ENCODE data around the gene ARHGEF39.
"Not testable (repeated sequence)": the region's sequence is repeated elsewhere in the genome, so short reads cannot be mapped to it uniquely, and the experiment has no call there.

ARHGEF39 gene

GRCh38 chr9:35649431-35650340 is 15.3 kb downstream of the ARHGEF39 start:
- DNase-seq: peak in 2 of 5 experiments; percentile 40 to 79

DNA sequence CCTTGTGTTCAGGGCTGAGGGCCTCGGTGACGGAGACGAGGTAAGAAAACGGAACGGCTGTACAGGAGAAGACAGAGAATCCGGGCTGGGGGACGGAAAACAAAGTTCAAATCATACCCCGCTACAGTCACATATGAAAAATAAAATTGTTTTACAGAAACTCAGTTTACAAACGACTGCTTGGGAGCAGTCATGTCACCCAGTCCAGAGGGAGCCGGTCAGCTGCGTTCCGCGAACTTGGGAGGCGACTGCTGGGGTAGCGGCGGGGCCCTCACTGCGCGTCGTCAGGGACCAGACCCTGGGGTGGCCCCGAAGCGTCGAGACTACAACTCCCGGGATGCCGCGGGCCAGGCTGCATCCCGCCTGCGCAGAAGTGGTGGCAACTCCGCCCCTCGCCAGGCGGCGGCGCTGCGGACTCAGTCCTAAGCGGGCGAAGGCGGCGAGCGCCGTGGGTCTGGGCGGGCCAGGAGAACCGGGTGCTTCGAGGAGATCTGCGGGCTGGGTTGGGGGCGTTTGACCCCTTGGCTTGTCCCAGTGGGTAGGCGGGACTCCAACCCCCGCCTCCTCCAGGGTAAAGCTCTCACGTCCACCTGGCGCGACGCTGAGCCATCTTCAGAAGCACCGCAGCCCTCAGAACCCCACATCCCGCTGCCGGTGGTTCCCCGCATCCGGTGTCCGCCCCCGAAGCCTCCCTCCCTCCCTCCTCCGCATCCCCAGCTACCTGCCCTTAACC is 18.3 kb downstream of the ARHGEF39 start:
- peak; percentile 85 to 96 (median 88) for DNase-seq

DNA sequence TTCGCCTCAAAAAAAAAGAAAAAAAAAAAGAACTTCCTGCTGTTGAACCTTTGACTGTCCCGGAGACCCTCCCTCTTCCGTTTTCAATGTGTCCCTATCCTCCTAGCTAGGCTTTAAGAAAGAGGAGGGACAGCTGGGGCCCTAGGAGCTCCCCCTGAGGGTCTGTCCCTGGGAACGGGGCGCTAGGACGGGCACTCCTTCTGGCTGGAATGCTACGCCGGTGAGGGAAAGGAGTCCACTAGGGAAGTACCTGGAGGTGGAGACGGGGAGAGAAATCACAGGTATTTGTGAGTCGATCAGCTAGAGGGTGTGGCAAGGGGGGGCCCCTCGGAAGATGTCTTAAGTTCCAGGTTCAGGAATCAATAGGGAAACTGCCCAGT is 18.9 kb downstream of the ARHGEF39 start:
- peak in 1 of 5 experiments; percentile 49 for DNase-seq

DNA sequence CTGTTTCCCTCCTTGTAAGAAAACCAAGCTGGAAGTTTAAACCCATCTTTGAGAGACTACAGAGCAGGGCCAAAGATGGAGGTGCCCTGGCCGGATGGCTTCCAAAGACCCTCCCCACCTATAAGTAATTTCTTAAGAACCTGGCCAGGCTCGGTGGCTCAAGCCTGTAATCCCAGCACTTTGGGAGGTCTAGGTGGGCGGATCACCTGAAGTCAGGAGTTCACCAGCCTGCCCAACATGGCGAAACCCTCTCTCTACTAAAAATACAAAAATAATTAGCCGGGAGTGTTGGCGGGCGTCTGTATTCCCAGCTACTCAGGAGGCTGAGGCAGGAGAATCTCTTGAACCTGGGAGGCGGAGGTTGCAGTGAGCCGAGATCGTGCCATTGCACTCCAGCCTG is 19.3 kb downstream of the ARHGEF39 start:
- DNase-seq: not testable (repeated sequence)

DNA sequence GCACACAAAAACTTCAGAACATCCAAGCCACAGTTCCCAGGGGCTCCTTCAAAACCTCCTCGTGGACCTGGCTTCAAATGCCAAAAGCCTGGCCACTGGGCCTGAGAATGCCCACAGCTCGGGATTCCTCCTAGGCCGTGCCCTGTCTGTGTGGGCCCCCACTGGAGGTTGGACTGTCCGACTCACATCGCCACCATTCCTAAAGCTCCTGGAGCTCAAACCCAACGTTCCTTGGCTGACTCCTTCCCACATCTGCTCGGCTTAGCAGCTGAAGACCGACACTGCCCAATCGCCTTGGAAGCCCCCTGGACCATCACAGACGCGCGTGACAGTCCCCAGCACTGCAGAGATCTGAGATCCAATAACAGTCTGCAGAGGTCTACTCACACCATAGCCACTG is 21.9 kb downstream of the ARHGEF39 start:
- no peak for DNase-seq

DNA sequence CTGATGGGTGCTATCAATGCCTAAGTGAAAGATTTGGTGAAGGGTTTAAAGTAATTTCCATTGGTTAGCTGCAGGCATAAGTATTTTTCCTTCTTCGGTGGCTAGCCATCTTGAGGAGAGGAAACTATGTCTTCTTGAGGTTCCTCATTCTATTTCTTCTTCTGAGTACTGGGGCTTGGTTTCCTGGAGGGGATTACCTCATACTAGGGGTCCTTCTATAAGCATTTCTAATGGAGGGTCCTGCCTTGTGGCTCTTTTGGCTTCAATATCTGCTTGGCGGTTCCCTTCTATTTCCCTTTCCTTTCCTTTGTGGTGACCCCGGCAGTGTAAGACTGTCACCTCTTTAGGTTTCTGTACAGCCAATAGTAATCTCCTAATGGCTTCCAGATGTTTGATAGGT is 23.5 kb downstream of the ARHGEF39 start:
- DNase-seq: not testable (repeated sequence)

- not testable (repeated sequence) for DNase-seq
Measured at GRCh38 chr9:35640431-35640830, 24.6 kb downstream of the ARHGEF39 start.

GRCh38 chr9:35639631-35640030 is 25.4 kb downstream of the ARHGEF39 start:
- no peak for DNase-seq

- not testable (repeated sequence) for DNase-seq
Measured at GRCh38 chr9:35639225-35639624, 25.8 kb downstream of the ARHGEF39 start.

GRCh38 chr9:35638751-35639150 is 26.2 kb downstream of the ARHGEF39 start:
- DNase-seq: peak in 1 of 5 experiments; percentile 54

- DNase-seq: not testable (repeated sequence)
Measured at GRCh38 chr9:35637427-35637955, 27.5 kb downstream of the ARHGEF39 start.

- not testable (repeated sequence) for DNase-seq
Measured at GRCh38 chr9:35636877-35637246, 28.1 kb downstream of the ARHGEF39 start.

- DNase-seq: no peak
Measured at GRCh38 chr9:35636135-35636876, 28.7 kb downstream of the ARHGEF39 start.

- no peak for DNase-seq
Measured at GRCh38 chr9:35635730-35636129, 29.3 kb downstream of the ARHGEF39 start.

GRCh38 chr9:35629597-35629996 is 35.4 kb downstream of the ARHGEF39 start:
- no peak for DNase-seq

DNA sequence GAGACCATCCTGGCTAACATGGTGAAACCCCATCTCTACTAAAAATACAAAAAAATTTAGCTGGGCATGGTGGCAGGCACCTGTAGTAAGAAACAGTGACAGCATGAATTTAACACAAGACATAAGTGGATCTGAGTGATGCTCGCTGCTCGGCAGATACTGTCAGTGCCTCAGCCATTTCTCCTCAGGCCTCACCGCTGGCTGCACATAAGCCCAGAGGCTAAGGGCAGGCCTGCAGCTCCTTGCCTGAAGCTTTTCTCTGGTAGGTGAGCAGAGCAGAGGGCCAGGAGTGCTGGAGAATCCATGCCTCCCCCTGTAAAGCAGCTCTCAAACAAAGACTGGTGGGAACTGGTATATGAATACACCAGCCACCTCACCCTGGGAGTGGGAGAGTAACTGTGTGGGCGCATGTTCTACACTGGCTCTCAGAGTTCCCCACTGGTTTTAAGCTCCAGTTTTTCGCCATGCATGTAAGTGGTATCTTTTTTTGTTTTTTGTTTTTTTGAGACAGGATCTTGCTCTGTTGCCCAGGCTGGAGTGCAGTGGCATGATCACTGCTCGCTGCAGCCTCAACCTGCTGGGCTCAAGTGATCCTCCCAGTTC is 36.5 kb downstream of the ARHGEF39 start:
- no peak for DNase-seq

- DNase-seq: no peak
Measured at GRCh38 chr9:35627575-35627974, 37.4 kb downstream of the ARHGEF39 start.

- no peak for DNase-seq
Measured at GRCh38 chr9:35619800-35620158, 45.2 kb downstream of the ARHGEF39 start.

DNA sequence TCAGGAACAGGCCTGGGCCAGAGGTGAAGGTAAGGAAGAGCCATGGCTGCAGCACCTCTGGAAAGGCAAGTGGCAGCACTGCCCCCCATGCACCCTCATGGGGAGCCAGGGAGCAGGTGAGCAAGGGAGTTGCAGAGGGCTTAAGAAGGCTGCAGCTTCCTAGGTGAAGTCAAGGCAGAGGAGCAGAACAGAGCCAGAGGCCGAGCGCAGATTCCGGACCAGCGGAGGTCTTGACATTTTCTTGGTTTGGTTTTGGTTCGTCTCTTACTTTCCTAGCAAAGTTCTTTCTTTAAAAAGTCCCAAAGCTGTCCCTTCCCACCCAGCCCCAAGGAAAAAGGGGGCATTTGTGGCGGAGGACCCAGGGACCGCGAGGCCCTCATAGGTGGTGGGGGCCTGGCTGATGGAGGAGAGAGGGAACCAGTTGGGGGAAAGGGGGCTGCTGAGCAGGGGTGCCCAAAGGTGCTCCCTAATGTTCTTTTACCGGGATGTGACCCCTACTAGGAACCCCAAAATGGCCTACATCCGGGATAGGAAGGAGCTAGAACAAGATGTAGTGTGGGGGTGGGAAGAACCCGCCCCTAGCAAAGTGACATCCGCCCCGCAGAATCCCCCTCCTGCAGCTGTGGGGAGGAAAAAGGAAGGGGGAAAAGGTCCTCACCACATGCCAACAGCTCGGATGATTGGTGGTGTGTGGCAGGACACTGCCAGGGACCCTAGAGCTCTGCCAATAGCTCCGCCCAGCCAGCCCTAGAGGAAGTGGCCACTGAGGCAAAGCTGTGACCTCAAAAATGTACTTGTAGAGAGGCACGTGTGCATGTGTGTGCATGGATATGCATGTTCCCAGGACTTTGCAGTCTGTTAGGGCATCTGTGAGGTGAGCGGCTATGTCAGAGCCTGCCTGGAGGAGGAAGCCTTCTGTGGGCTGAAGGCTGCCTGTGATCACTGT is 45.9 kb downstream of the ARHGEF39 start:
- DNase-seq: peak in 2 of 5 experiments; percentile 68 to 74

- DNase-seq: no peak
Measured at GRCh38 chr9:35618325-35618727, 46.7 kb downstream of the ARHGEF39 start, which contains the start of gene CD72. Gene CD72, minus strand, starts transcription at chr9:35618413. Its CDS starts 110 bp downstream, at chr9:35618303.

- DNase-seq: no peak
Measured at GRCh38 chr9:35617548-35617947, 47.4 kb downstream of the ARHGEF39 start.

All from T-helper 2 cell (primary cell).